HG03521 (cell line): Measurements from ENCODE around the gene SYT15.
"Not testable (repeated sequence)": the region's sequence is repeated elsewhere in the genome, so short reads cannot be mapped to it uniquely, and the experiment has no call there.

ENCODE experiments used
- ATAC-seq: cut with Tn5 transposase; IDR thresholded peaks from one replicate; pipeline ENCODE4 v1.9.1; 2021; ENCODE audit warnings: mild to moderate bottlenecking, moderate library complexity; ENCODE audit not compliant: unreplicated experiment

The SYT15 gene

DNA sequence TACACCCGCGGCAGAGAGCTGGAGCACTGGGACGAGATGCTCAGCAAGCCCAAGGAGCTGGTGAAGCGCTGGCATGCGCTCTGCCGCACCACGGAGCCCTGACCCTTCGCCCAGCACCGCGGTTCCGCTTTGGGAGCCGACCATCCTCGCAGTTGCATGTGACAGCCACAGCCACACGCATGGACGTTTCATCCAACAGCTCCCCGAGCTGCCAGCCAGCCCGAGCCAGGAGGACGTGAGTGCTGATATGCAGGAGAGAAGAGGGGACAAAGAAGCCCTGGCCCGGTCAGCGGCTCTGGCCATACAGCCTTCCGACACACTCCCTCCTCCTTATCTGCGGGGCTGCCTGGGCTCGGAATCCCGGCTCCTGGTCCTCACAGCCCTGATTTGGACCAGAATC lies 8.6 kb downstream of the SYT15 start:
- ATAC-seq, result not testable (repeated sequence)

DNA sequence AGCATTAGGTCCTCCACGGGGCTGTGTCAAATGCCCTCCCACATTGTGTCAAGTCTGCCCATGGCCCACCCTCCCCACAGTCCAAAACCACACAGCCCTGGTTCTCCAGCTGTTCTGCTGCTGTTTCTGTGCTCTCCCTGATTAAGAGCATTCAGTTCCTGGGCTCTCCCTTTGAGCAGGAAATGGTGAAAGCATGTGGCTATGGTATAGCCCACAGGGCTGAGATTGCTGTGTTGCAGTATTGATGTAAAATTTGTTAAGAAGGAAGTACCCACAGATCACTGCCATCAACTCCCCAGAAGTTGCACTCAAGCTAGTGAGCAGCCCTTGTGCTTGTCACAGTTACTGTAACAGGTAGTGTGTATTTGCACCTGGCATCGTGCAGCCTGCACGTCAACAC lies 9.3 kb downstream of the SYT15 start:
- not testable (repeated sequence) for ATAC-seq

DNA sequence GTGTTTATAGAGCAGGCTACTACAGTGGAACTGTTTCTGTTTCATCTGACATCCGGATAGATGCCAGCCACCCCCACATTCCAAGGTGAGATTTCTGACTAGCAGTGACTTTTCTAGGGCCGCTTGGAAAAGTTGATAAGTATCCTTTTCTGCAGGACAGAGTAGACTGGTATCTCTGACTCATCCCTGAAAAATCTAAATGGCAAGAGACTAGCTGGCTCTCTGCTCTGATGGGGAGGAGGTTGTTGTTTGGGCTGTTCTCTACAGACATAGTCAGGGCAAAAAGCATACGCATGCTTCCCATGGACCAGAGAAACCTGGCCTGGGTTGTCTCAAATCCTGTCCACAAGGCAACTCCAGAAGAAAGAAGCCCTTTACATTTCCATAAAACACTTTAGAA lies 10.7 kb downstream of the SYT15 start:
- not testable (repeated sequence) for ATAC-seq

DNA sequence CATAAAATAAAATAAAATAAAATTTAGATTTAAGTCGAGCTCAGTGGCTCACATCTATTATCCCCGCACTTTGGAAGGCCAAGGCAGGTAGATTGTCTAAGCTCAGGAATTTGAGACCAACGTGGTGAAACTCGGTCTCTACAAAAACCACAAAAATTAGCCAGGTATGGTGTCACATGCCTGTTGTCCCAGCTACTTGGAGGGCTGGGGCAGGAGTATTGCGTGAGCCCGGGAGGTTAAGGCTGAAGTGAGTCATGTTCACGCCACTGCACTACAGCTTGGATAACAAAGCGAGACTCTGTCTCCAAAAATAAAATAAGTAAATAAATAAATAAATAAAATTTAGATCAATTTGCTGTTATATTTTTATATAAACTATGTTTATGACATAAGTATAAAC lies 12.1 kb downstream of the SYT15 start:
- ATAC-seq, result not testable (repeated sequence)

DNA sequence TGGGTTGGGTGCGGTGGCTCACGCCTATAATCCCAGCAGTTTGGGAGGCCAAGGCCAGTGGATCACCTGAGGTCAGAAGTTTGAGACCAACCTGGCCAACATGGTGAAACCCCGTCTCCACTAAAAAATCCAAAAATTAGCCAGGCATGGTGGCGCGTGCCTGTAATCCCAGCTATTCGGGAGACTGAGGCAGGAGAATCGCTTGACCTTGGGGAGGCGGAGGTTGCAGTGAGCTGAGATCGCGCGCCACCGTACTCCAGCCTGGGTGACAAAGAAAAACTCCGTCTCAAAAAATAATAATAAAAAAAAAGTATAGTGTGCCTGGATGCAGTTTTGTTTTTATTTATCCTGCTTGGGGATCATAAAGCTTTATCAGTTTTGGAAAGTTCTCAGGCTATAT lies 14.4 kb downstream of the SYT15 start:
- ATAC-seq, result not testable (repeated sequence)

DNA sequence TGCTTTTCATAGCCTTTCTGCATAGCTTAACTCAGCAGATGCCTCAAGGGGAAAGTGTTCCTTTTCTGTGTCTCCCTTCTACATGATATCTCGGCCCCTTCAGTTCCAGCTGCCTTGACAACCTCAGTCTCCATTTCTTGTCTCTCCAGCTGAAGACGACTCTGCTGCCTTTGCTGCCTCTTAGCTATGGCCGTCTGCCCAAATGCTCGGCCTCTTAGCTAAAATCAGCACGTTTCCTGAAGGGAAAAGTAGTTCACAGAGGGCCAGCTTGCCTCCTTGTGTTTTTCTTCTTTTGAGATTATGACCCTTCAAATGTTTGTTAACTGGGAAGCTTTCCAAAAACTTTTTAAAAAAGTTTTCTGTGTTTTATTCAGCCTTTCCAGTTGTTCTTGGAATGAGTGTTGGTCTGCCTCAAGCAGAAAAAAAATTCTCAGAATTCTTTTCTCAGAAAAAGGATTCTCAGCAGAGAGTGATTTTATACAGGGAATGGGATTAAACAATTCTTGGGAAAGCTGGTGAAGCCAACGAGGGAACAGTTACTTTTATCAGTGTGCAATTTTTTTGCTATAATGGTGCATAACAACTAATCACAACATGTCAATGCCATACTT lies 15.6 kb downstream of the SYT15 start:
- ATAC-seq, result not testable (repeated sequence)

DNA sequence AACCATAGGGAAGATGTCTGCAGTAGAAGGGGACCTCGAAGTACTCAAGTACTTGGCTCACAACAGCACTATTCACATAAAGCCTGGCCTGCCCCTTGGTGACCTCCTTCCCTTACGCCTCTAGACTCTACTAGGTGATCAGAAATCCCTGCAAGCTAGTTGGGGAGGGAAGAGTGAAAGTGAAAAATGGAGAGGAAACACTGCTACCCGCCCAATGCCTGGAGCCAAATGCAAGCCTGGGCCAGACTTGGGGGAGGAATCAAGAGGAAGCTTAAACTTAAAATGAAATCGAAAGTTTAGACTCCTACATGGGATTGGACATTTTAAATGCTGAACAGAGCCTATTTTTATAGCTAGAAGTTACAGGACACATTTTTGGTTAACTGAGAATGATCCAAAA lies 17.6 kb downstream of the SYT15 start:
- ATAC-seq, result not testable (repeated sequence)

DNA sequence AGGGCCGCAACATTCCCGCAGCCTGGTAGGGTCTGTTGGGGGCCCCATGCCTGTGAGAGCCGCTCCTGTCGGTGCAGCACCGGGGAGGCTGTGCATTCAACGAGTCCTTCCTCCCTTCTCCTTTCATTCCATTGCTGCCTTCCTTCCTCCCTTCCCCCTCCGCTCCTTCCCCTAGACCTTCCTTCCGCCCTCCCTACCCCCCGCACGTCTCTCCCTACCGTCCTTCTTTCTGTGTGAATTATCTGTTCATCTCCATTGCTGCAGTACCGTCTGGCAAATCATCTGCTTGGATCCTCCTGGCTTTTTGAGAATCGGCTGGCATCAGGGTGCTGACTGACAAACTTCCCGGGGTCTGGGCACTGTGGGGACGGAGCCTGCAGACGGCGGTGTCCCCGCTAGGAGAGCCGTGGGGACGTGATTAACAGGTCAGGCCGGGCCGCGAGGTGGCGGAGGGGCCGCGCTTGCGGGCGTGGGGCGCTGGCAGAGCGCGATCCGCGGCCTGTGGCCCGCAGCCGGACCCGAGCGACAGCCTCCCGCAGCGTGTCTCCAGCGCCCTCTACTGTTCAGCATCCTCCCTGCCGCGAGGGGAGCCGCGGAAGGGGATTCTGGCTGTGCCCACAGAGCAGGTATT lies 18.8 kb downstream of the SYT15 start:
- ATAC-seq, result peak; percentile 88

DNA sequence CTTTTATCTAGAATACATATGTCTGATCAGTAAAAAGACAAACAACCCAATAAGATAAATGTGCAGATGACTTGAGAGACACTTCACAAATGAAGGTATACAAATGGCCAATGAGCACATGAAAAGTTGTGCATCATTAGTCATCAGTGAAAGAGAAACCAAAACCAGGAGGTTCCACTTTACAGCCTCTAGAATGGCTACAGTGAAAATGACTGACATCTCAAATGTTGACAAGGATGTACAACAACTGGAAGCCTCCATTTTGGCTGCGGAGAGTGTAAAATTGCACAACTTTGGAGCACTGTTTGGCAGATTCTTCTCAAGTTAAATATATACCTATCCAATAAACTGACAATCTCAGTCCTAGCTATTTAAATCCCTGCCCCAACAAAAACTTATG lies 21.6 kb downstream of the SYT15 start:
- ATAC-seq, result not testable (repeated sequence)

DNA sequence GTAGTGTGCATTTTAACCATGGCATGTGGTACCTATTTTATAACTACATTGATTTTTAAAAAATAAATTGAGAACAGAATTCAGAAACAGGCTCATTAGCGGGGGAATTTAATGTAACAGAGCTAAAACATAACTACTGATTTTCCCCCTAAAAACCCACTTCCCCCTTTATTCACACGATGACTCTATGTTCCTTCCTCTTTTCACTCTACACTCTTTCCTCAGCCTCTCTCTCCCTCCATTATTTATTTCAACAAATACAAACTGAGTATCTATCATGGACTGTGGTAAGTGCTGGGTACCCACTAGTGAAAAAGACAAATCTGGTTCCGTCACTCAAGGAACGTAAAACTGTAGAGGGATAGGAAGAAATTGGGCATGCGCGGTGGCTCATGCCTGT lies 36.6 kb downstream of the SYT15 start:
- not testable (repeated sequence) for ATAC-seq

DNA sequence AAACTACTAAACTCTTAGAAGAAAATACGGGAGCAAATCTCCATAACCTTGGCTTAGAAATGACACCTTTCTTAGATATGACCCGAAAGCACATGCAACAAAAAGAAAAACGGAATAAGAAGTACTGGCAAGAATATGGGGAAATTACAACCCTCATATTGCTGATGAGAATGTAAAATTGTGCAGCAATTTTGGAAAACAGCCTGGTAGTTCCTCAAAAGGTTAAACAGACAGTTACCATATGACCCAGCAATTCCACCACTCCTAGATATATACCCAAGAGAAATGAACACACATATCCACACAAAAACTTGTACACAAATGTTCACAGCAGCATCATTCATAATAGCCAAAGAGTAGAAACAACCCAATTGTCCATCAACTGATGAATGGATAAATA lies 37.3 kb downstream of the SYT15 start:
- ATAC-seq, result not testable (repeated sequence)

DNA sequence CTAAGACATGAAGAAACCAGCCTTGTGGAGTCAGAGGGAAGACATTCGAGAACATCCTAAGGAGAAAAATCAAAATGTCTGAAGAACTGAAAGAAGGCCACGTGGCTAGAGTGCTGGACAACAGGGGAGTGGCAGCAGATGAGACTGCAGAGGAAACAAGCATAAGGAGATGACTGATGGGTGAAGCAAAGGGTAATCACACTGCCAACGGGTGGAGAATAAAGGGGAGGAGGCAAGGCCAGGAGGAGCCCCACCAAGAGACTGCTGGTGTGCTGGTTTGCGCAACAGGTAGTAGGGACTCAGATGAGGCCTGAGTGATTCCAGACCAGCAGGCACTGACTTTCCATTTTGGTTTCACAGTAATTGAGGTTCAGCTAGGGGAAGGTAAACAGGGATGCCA lies 38.2 kb downstream of the SYT15 start:
- not testable (repeated sequence) for ATAC-seq

DNA sequence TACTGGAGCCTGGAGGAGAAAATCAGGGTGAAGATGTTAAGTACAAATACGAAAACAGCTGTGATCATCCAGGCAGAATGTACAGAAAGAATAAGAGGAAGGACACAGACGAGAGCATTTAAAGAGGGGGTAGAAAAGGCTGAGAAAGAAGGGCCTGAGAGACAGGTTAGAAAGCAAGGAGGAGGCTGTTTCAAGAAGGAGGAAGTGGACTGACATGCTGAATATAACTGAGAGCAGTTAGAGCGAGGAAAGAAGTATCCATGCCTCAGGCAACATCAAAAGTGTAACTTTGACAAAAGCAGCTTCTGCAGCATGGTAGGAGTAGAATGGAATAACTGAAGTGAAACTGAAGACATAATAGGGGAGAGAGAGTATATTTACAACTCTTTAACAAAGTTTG lies 39.0 kb downstream of the SYT15 start:
- not testable (repeated sequence) for ATAC-seq

DNA sequence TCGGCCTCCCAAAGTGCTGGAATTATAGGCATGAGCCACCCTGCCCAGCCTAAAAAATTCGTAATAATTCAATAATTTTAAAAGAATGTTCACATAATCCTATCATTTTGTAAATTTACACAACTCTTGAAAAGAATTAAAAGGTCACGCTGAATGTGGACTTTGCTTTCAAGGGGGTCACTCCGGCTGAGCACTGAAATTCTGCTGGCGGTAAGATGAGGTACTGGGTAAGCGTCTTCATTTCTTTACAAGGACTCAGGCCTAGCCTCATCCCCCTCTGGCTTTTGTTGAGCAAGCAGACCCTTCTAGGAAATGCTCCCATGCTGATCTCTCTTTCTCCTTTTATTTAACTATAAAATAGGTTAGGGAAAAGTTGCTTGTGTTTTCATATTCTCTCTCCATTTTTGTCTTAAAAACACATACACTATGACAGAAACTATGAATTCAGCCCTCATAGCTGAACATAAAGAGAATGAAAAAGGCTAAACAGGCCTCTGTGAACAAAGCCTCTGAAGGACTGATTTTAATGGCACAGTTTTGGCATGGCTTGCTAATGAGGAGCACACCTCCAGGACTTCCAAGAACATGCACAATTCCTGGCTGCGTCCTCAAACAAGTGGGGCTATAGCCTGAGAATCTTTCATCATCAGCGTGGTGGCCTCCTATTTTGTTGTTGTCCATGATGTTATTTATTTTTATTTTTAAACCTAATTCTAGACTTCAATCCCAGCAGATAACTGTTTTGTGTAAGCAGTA lies 45.1 kb downstream of the SYT15 start:
- ATAC-seq, result not testable (repeated sequence)

DNA sequence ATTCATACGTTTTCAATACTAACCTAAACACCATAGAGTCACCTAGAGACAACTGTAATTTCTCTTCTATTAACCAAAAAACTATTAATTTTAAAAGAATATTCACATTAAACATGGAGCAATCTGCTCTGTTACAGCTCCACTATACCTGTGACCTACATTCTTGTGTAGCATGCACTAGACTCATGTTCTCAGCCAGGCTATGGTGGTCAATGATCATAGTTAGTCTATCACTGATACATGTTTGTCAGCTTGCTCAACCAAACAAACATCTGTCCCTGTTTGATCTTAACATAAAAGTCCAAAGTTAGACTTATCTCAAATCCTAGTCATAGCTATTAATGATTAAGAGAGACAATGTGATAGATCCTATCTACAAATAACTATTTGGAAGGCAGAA lies 50.9 kb downstream of the SYT15 start:
- not testable (repeated sequence) for ATAC-seq

DNA sequence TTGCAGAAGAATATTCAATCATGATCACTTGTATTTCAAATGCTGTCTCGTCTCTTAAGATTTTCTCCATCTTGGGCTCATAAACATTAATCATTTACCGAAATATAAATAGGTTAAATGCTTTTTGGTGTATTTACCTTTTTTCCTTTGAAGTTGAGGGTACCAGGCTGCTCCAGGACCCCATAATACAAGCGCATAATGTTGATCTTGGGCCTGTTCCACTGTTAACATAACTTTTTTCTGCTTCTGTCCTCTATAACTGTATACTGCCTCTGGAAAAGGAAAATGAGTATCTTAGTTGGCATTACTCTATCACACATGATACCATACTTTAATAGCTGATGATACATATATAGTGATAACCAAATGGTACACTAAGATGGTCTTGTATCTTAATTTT lies 51.9 kb downstream of the SYT15 start:
- ATAC-seq, result not testable (repeated sequence)

DNA sequence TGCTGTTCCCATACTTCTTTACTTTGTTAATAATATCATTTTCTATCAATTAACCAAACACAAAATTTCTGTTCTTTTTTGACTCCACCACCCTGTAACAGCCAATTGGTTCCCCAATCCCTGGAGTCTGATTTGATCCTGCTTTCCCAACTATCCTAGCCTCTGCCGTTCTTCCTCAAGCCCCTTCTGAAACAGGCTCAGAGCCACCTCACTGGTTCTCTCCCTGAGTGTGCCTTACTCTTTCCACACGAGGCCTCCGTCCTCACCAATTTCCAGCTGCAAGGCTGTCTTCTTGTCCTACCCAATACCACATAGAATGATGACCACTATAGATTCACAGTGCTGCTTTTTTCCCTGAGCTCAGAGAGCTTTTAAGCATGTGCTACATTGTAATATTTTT lies 52.8 kb downstream of the SYT15 start:
- ATAC-seq, result not testable (repeated sequence)

DNA sequence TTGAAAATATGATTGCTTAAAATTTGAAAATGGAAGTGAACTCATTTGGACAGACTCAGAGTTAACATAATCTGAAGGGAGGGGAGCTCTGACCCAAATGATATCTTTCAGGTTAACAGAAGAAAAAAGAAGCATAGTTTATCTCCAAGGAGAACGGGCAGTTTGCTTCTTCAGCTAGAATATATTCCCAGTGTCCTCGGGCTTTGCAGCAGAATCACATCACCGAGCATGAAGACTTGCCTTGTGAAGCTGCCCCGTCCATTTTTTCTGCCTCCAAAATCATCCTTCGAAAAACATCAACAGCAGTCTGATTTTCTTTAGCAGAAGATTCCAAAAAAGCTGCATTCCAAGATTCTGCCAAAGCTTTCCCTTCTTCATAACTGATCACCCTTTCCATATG lies 55.8 kb downstream of the SYT15 start:
- not testable (repeated sequence) for ATAC-seq

DNA sequence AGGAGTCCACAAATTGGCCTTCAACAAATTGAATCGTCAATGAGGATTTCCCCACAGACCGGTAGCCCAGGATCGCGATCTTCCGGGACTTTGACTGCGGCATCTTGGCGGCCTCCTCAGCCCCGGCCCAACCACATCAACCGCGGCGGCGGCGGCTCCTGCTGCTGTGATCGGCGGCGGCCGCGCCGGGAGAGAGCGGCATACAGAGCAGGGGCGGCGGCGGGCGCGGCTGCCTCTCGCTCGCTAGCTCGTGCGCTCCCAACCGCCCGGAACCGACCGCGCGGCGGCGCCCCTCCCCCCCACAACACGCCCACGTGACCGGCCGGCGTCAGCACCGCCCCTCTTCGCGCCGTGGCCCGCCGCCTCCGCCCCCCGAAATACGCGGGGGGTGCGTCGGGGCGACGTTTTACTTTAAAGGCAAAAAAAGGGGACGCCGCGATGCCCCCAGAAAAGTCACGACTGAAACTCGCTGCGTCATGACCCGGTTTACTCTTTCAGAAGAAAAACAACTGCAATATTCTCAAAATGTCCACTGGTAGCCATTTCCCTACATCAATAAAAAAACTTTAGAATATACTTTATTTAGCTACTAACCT lies 56.5 kb downstream of the SYT15 start:
- ATAC-seq, result peak; percentile 84

DNA sequence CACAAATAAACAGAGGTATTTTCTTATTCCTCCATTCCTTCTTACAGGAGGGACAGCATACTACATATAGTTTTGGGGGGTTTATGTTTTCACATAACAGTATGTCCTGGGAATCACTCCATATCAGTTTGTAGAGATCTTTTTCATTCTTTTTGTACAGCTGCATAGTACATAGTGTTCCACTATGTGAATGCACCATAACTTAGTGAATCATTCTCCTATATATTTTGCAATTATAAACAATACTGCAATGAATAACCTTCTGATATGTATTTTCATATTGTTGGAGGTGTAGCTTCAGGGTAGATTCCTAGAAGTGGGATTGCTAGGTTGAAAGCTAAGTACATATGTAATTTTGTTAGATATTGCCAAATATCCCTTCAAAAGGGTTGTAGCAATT lies 61.1 kb downstream of the SYT15 start:
- ATAC-seq, result not testable (repeated sequence)
